ENCODE data around the gene LMO2. TPM values are rescaled to one million over a fixed set of nuclear protein-coding genes. Genes with fewer than 3 reads are reported as not detected.
"Not testable (repeated sequence)": the region's sequence is repeated elsewhere in the genome, so short reads cannot be mapped to it uniquely, and the experiment has no call there.

The LMO2 gene
- total and polyA plus RNA-seq, 5 donors = 9.9 to 16.8 (median 10.4) TPM

DNA sequence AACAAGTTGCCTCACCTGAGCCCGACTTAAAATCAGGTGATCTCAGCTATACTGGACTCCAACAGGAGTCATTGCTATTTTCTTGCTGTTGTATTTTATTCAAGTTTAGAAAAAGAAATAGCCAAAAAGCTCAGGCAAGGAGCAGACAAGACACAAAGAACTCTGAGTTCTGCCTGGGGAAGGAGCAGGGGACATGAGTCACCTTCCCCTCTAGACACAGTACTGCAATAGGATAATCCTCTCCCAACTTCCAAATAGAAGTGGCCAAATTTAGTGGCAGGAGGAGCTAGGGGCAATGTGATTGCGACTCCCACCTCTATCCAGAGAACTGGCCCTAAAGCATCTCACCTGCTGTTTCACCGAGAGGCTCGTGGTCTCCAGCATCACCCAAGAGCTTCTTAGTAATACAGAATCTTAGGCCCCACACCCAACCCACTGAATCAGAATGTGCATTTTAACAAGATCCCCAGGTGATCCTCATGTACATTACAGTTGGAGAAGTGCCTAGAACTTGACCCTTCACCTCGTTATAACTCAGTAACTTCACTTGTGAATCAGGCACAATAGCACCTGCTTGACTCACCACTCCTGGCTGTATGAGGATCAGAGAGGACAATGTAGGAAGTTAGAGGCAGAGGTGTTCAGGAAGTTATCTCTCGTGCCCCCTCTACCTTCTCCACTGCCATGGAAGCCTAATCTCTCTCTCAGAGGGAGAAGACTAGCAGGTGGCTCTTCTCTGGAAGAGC is 60.8 kb downstream of the LMO2 start:
- peaks cover 4% of the 10 kb centered on the region for H3K27me3 ChIP-seq (ENCODE audit: control insufficient read depth, insufficient read depth)
- 79% methylated on average over 6 of the region's 6 CpGs for WGBS
- no peak for DNase-seq
- no peak overlapping the region for H3K27ac ChIP-seq (ENCODE audit: low read length)
- intact Hi-C loops (cut with DNase I) = no loop called here
- H3K9me3 ChIP-seq (ENCODE audit: control insufficient read depth, low read length) = no peaks in the 10 kb centered on the region
- no peaks in the 10 kb centered on the region for H3K4me1 ChIP-seq (ENCODE audit: control insufficient read depth, insufficient read depth, low read length)
- no peak overlapping the region for H3K4me3 ChIP-seq (ENCODE audit: low read length)
- ATAC-seq = no peak

DNA sequence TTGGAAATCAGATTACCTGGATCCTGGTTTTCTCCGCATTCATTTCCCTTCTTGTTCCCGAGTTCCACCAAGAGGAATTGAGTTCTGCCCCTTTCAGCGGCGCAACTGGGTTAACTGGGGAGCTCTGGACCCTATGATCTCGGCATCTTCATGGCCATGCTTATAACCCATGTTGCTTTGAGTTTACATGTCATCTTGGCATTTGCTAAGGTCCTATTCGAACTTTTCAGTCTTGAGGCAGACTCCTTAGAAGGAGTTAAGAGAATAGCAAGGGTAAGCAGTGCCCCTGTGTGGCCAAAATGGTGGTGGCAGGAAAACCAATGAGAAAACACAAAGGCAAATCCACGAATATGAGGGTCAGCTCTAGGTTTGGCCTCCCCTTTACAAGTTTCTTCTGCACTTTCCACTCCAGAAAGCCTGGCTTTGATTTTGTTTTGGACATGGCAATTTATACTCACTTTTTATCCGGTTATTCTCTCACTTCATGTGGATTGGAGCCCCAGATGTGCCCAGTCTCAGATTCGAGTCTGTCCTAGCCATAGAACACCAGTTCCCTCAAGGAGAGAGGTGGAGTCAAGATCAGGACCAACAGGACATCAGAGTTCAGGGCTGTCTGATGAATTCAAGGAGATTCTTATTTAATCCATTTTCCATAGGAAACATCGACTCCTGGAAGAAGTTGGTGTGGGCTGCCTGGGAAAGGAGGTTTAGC is 62.3 kb downstream of the LMO2 start:
- peak; percentile 86 to 92 for ATAC-seq
- peak in 2 of 3 donors; percentile 34 to 80 for DNase-seq
- 20% methylated on average over 10 of the region's 10 CpGs for WGBS
- Histone ChIP-seq H3K27ac (ENCODE audit: low read length) (no peak overlapping the region), H3K4me3 (ENCODE audit: low read length) (peak overlapping the region; percentile 36), H3K9me3 (ENCODE audit: control insufficient read depth, low read length) (no peaks in the 10 kb centered on the region), H3K27me3 (ENCODE audit: control insufficient read depth, insufficient read depth) (peaks cover 4% of the 10 kb centered on the region), H3K4me1 (ENCODE audit: control insufficient read depth, insufficient read depth, low read length) (no peaks in the 10 kb centered on the region)
- intact Hi-C loops (cut with DNase I) = loop anchor here in 1 of 4 donors (10.0 kb wide), 1 partner anchor 465 kb away; no protein-coding TSS in a partner anchor

DNA sequence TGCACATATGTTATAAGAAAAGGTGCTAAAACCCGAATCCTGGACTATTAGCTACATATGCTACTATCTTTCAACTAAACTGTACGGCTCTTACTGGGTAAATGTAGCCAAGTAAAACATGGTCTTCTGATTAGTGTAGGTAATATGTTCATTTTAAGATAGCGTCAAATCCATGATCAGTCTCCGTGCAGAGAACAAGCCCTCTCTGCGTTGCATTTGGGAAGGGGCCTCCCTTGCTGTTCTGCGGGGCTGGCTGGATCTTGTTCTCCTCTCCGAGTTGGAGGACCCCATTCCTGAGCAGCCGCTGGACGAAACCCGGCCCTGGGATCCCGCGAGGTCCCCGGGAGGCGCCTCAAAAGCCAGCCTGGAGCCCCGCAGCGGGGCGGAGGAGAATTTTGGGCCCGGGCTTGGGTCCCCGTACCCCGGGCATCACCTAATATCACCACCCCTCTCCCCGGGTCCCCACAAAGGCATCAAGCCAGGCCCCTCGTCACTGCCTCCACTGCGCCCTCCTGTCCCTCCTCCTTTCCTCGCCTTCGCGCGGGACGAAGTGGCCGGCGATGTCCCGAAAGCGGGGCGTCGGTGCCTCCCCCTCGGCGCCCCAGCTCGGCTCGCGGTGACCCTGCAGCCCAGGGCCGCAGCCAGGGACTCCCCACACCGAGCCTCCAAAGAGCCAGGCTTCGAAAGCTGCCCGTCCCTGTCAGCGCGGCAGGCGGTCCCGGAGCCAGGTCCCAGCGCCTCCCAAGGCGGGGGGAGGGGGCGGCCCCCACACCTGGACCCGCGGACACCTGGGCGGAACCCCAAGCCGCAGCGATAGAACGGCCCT is 63.1 kb downstream of the LMO2 start:
- H3K4me3 ChIP-seq (ENCODE audit: low read length) = peak overlapping the region; percentile 36
- H3K27ac ChIP-seq (ENCODE audit: low read length) = no peak overlapping the region
- ATAC-seq (peak; percentile 50 to 72), DNase-seq (peak in 1 of 3 donors; percentile 59)
- H3K4me1 ChIP-seq (ENCODE audit: control insufficient read depth, insufficient read depth, low read length) = no peaks in the 10 kb centered on the region
- peaks cover 4% of the 10 kb centered on the region for H3K27me3 ChIP-seq (ENCODE audit: control insufficient read depth, insufficient read depth)
- WGBS = 8% methylated on average over 56 of the region's 56 CpGs
- H3K9me3 ChIP-seq (ENCODE audit: control insufficient read depth, low read length) = no peaks in the 10 kb centered on the region
- intact Hi-C loops (cut with DNase I) = loop anchor here in 1 of 4 donors (10.0 kb wide), 1 partner anchor 464 kb away; no protein-coding TSS in a partner anchor

DNA sequence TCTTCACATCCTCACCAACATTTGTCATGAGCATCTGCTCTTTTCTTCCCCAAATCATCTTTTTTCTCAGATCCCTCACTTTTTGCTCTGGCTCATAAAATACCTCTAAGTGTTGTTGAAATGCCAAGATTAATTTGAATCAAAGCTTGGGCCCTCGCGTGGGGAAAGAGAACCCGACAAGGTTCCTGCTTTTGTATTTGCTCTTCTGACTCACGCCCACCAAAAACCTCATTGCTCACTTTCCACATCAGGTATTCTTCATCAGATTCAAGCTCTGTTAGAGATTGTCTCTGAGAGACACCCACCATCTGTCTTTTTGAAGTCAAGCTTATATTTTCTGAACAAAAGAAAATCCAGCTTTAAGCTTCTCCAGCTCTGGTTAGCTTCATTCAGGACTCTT is 64.7 kb downstream of the LMO2 start:
- no peak overlapping the region for H3K4me3 ChIP-seq (ENCODE audit: low read length)
- ATAC-seq (no peak), DNase-seq (no peak)
- H3K27ac ChIP-seq (ENCODE audit: low read length) = no peak overlapping the region
- 88% methylated on average over 4 of the region's 4 CpGs for WGBS
- H3K27me3 ChIP-seq (ENCODE audit: control insufficient read depth, insufficient read depth) = peaks cover 4% of the 10 kb centered on the region
- intact Hi-C loops (cut with DNase I) = loop anchor here in 1 of 4 donors (10.0 kb wide), 1 partner anchor 462 kb away; no protein-coding TSS in a partner anchor
- no peaks in the 10 kb centered on the region for H3K9me3 ChIP-seq (ENCODE audit: control insufficient read depth, low read length)
- no peaks in the 10 kb centered on the region for H3K4me1 ChIP-seq (ENCODE audit: control insufficient read depth, insufficient read depth, low read length)

DNA sequence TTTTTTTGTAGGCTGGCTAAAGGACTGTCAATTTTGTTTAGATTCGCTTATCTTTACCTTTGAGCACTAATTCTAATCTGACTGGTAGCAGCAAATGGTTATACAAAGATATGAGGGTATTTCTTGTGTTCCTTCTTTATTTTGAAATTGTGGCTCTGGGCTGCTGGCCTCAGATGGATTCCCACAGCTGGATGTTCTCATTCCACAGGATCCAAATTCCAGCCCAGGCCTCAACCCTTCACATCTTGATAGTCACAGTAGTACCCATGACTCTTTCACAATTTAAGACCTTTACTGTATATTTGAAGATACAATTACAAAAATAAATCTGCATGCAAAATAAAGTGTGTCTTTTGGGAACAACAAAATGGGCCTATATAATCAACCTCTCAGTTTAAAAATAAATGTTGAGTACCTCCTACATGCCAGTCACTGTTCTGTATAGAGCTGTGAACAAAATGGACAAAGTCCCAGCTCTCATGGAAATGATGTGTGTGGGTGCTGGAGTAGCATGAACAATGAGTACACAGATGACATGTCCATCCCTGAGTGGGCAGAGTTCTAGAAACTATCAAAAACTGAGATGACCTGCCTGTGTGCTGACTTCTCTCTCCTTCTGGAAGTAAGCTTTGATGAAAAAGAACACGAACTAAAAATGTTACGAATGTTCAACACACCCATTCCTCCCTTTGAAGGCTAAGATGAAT is 65.9 kb downstream of the LMO2 start:
- Histone ChIP-seq H3K27ac (ENCODE audit: low read length) (no peak overlapping the region), H3K27me3 (ENCODE audit: control insufficient read depth, insufficient read depth) (peaks cover 4% of the 10 kb centered on the region), H3K9me3 (ENCODE audit: control insufficient read depth, low read length) (no peaks in the 10 kb centered on the region), H3K4me3 (ENCODE audit: low read length) (no peak overlapping the region), H3K4me1 (ENCODE audit: control insufficient read depth, insufficient read depth, low read length) (no peaks in the 10 kb centered on the region)
- intact Hi-C loops (cut with DNase I) = loop anchor here in 1 of 4 donors (10.0 kb wide), 1 partner anchor 461 kb away; no protein-coding TSS in a partner anchor
- ATAC-seq (no peak), DNase-seq (no peak)
- 85% methylated on average over 3 of the region's 3 CpGs for WGBS

DNA sequence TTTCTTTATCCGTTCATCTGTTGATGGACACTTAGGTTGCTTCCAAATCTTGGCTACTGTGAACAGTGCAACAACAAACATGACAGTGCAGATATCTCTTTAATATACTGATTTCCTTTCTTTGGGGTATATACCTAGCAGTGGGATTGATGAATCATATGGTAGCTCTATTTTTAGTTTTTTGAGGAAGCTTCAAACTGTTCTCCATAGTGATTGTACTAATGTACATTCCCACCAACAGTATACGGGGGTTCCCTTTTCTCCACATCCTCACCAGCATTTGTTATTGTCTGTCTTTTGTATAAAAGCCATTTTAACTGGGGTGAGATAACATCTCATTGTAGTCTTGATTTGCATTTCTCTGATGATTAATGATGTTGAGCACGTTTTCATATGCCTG is 68.9 kb downstream of the LMO2 start:
- not testable (repeated sequence) for H3K27ac ChIP-seq (ENCODE audit: low read length); H3K4me1 ChIP-seq (ENCODE audit: control insufficient read depth, insufficient read depth, low read length); H3K9me3 ChIP-seq (ENCODE audit: control insufficient read depth, low read length); H3K27me3 ChIP-seq (ENCODE audit: control insufficient read depth, insufficient read depth); H3K4me3 ChIP-seq (ENCODE audit: low read length); DNase-seq; ATAC-seq
- intact Hi-C loops (cut with DNase I) = loop anchor here in 1 of 4 donors (10.0 kb wide), 1 partner anchor 458 kb away; no protein-coding TSS in a partner anchor
- 58% methylated on average over 3 of the region's 3 CpGs for WGBS

DNA sequence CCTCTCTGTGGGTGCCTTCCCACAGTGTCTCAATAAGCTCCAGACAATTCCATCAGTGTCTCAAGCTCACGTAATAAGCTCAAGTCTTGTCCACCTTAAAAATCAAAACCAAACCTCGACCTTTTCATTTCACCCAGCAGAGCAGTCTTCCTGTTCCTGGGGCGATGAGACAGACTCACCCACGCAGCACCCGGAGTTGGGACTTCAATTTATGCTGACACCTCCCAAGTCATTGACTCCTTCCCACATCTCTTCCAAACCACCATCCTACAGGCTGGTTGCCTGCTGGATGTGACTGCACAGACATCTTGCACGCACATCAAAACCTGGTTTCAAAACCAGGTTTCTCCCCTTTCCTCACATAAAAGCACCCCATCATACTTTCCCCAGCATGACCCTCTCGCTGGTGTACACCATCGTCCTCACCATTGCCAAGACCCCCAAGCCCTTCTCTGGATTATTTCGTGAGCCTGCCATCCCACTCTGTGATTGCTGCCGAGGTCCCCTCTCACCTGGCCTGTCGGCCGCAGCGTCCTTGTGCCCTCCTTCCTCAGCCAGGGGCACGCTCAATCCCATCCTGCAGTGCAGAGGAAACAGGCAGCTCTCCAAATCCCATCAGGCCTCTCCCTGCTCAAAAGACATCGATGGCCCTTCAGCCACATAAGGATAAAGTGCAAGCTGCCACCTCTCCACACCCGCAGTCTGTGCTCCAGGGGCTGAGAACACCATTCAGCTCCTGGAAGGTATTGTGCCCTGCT is 72.4 kb downstream of the LMO2 start:
- WGBS = 63% methylated on average over 16 of the region's 16 CpGs
- DNase-seq = no peak
- no peaks in the 10 kb centered on the region for H3K27me3 ChIP-seq (ENCODE audit: control insufficient read depth, insufficient read depth)
- H3K9me3 ChIP-seq (ENCODE audit: control insufficient read depth, low read length) = no peaks in the 10 kb centered on the region
- intact Hi-C loops (cut with DNase I) = loop anchor here in 1 of 4 donors (10.0 kb wide), 1 partner anchor 455 kb away; no protein-coding TSS in a partner anchor
- H3K4me1 ChIP-seq (ENCODE audit: control insufficient read depth, insufficient read depth, low read length) = no peaks in the 10 kb centered on the region
- ATAC-seq = no peak
- no peak overlapping the region for H3K27ac ChIP-seq (ENCODE audit: low read length)
- no peak overlapping the region for H3K4me3 ChIP-seq (ENCODE audit: low read length)

Other genes starting within 250 kb of the LMO2 start
- gene C11orf91, start 191.2 kb downstream of the LMO2 start, total RNA-seq = 1 to 10 TPM in 1 of 4 donors, not detected in 3; 1.9 TPM
- not detected for gene C11orf91, start 191.2 kb downstream of the LMO2 start, polyA plus RNA-seq
- gene CD59, start 155.7 kb downstream of the LMO2 start, total RNA-seq = 100 to 1,000 TPM; 619 to 780 (median 669) TPM
- gene CD59, start 155.7 kb downstream of the LMO2 start, polyA plus RNA-seq = 245 TPM
- gene FBXO3, start 117.6 kb downstream of the LMO2 start, total RNA-seq = 10 to 100 TPM; 30.2 to 40.8 (median 39.2) TPM
- gene FBXO3, start 117.6 kb downstream of the LMO2 start, polyA plus RNA-seq = 27.3 TPM
- gene CAPRIN1, start 159.7 kb upstream of the LMO2 start, total RNA-seq = 100 to 1,000 TPM; 111 to 123 (median 116) TPM
- gene CAPRIN1, start 159.7 kb upstream of the LMO2 start, polyA plus RNA-seq = 54.5 TPM
- gene NAT10, start 213.6 kb upstream of the LMO2 start, total RNA-seq = 10 to 100 TPM; 21.2 to 24.7 (median 21.8) TPM
- 11.9 TPM for gene NAT10, start 213.6 kb upstream of the LMO2 start, polyA plus RNA-seq